NCI-H146 treated with DMSO at 0.1 percent for 48 hours (cell line): ENCODE measurements around the gene NACC2.

Experiments used
- DNase-seq: peaks from one replicate; lab custom pipeline; 2025; ENCODE audit not compliant: unreplicated experiment; lab: John Stamatoyannopoulos, UW

Gene NACC2

DNA sequence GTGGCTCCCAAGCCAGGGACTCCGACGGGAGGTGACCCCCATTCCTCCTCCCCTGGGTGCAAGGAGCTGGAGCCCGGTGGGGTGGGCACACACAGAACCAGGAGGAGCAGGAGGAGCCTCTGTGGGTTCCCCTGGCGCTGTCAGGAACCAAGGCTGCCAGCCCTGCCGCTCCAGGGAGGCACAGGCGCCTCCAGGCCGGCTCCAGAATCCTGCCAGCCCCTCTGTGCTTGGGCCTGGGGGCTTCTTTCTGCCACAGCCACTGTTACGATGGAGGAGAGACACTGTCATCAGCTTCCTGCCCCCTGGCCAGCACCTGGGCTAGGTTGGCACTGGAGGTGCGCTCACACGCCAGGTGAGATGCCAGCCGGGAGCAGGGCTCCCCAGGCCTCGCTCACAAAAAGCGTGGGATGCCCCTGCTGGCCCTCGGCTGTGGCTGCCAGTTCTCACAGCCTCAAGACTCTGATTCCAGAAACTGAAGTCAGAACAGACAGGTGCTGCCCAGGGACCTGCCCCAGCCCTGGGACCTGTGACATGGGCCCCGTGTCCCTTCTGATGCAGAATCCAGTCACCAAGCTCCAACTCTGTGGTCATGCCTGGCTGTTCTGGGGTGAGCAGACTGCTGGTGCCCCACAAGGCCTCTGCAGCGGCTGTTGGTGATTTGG lies 96.5 kb downstream of the NACC2 start:
- DNase-seq = no peak

DNA sequence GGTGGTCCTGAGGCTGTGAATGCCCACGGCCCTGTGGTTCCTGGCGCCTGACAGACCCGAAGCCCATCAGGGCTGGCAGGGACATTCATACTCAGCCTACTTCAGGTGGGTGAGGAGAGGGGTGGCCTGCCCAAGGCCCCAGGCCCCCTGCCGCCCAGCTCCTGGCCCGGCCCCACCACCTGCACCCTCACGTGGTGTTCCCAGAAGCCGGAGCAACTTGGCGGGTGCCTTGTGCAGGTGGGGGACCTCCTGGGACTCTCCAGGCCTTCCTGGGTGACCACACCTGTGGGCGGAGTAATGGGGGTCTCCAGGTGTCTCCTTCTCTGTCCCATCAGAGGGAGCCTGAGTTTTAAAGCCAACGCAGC lies 97.1 kb downstream of the NACC2 start:
- no peak for DNase-seq

DNA sequence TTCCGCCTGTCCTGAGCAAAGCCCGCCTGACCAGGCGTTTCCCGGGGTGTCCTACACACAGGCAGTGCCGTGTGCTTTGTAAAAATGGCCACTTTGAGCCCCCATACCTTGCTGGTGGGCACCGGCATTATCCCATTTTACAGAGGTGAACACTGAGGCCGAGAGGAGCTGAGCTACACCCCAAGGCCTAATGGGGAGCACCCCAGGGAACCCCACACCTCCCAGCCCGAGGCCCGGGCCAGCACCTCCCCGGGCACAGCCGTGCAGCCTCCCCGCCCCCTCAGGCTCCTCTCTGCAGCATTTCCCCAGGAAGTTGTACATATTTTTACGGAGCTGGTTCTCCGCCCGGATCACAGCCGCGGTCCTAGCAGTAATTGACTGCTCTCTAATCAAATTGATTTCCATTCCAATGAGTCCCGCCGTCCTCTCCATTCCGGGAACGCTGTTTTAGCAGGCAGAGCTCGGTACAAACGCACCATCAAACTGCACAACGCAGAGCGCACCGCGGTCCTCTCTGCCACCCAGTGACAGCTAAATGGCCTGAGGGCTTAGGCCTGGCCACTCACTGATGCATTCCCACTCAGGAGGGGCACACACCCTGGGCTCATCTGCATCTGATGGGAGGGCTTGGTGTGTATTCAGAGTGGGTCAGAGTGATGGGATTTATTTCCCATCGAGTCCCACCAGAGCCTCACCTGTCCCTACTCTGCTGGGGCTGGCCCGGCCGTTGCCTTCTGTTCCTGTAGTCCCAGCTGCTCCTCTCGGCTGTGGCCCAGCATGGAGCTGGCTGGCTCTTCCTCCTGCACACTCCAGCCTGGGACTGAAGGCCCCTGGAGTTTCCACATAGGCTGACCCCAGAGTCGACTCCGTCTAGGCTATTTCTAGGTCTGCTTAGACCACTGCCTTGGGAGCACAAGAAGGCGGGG lies 97.7 kb downstream of the NACC2 start:
- DNase-seq = no peak

DNA sequence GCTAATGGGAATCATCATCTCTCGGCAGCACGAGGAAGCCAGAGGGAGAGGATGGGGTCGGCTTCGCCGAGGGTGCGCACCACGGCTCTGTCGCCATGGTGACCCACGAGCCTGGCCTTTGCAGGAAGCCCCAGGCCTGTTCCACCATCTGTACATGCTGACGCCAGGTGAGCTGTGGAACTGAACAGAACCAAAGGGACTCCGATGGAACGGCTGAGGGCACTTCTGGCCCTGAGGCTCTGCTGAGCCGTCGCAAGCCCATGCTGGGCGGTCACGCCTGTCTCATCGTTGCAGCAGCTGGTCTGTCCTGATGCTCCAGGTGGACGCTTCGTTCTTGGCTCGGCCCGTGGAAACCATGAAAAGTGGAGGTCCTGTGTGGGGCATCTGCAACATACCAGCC lies 99.3 kb downstream of the NACC2 start:
- no peak for DNase-seq

DNA sequence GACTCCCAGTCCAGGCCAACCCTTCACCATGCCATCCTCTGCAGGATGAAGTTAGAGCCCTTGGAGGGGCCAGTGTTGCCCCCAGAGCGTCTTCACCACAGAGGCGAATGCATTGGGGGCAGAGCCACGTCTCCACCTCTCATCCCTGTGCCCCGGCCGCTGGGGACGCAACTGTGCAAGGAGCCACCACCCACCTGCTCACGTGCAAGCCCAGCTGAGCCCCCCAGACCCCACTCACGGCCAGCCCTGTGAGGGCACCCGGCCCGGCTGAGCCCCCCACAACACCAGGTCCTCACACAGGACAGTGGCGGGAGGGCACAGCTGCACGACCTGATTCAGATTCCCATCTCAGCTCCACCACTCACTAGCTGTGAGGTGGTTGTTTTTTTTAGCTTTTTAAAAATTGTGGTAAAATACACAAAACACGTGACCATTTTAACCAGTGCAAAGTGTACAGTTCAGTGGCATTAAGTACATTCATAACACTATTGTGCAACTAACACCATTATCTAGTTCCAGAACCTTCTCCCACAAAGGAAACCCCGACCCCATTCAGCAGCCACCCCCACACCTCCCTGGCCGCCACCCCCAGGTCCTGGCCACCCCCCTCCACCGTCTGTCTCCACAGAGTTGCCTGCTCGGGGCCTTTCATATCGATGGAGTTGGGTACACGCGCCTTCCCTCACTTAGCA lies 100.4 kb downstream of the NACC2 start:
- no peak for DNase-seq

DNA sequence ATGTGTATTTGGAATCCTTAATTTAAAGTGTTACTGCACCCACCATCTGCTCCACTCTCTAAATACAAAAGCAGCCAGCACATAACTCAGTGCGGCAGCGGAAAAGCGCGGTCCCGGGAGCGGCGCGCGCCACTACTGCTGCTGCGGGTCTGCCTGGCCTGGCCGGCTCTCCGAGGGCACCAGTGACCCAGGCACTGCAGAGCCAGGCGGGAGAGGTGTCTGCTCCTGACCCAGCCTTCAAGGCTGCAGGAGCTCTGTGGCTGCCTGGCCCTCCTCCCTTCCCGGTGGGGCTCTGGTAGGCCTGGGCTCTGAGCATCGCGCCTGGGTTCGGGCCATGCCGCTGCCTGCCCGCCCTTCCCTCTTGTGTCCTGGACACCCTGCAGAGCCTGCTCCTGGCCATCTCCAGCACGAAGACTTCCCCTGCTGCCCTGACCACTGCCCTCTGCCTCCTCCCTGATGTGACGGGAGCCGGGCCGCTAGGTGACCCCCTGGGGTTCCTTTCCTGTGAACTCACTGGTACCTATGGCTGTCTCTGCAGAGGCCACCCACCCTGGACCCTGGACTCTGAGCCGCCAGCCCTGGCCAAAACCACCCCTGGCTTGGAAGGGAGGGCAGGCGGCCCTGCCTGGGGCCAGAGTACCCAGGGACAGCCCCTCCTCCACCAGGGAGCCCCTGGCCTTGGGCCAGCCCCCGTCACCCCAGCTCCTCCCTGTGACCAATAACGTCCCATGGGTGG lies 101.2 kb downstream of the NACC2 start:
- DNase-seq = no peak

DNA sequence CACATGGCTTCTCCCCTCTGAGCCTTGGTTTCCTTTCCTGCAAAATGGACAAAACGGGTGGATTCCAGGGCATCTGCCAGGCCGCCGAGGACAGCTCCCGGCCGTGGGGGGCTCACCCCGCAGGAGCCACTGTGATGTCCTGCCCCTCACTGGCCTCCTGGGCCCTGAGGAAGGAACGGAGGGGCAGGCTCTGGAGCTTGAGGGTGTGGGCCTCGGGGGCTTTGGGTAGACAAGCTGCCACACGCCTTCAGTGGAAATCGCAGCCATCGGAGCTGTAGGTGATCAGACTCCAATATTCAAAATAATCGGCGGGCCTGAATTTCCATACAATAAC lies 101.7 kb downstream of the NACC2 start:
- no peak for DNase-seq

DNA sequence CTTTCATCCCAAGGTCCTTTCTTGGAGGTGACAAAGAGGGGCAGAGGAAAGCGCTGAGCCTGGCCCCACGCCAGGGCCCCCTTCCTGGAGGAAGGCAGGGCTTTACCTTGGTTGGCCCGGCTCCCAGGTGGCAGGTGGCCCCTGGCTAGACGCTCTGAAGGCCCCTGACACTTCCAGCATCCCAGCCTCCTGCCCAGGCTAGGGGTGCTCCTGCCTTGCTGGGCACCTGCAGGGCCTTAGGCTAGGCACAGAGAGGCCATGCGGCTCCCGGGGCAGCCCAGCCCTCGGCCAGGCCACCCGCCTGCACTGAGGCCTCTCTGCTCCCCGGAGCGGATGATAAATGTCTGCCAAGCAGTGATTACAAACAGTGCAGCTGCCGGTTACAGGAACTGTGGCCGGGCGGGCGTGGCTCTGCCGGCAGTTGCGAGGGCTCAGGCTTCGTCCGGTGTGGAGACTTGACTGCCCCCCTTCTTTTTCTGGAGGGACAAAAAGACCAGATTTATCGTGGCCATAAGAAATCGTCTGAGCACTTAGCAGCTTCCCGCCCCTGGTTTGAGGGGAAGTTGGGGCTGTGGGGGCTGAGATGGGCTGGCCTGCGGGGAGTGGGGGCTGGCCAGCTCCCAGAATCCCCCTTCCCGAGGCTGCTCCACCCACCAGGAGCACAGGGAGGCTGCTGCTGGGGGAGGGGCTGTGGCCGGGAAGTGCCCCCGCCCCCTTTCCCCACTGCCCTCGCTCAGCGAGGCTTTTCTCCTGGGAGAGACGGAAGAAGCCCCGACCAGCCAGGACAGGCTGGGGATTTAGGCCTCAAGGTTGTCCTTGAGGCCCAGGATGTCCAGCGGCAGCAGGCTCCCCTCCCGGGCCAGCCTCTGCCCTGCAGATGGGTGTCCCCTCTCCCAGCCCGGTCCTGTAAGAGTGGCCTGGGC lies 102.3 kb downstream of the NACC2 start:
- peak; percentile 17 for DNase-seq

DNA sequence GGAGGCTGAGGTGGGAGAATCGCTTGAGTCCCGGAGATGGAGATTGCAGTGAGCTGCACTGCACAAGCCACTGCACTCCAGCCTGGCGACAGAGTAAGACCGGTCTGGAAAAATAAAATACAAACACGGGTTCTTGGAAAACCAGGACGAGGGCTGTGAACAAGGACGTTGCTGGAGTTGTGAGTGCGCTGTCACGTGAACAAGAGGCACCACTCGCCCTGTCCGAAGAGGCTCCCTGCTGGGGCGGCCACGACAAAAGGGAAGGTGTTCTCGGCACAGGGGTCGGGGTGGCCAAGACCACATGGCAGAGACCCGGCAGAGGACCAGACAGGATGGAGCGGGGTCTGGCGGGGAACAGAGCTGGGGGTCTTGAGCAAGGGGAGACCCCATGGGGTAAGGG lies 103.3 kb downstream of the NACC2 start:
- no peak for DNase-seq

DNA sequence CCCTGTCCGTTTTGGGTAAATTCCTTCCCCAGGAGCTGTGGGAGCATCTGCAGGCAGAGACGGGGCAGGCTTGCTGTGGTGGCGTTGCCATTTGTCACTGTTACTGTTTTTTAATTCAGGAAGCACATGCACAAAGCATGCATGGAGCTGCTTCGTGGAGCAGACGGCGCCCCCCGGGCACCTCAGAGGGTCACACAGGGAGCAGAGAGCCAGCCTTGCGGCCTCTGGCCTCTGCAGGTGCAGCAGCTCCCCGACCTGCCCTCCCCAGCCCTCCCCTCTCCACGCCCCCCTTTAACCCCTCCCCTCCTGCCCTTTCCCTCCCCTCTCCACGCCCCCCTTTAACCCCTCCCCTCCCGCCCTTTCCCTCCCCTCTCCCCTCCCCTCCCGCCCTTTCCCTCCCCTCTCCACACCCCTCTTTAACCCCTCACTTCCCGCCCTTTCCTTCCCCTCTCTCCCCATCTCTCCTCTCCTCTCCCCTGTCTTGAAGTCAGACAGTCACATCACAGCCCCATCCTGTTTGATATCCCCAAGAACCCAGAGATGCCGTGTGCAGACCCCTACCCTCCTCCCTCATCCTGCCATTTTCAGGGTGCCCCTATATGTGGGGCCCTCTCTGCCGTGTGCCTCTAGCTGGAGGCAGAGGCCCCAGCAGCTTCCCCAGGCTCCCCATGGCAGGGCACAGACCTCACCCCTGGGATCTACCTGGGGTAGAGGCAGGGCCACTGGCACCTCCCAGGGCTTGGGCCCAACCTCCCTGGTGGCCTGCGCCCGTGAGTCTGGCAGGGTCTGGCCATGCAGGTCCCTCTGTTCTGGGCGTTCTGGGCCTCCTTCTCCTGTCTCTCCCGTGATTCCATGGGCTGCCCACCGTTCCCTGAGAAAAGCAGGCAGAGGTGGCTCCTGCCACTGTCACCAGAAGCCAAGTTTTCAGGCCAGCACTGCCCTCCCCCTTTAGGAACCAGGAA lies 104.3 kb downstream of the NACC2 start:
- DNase-seq = no peak

DNA sequence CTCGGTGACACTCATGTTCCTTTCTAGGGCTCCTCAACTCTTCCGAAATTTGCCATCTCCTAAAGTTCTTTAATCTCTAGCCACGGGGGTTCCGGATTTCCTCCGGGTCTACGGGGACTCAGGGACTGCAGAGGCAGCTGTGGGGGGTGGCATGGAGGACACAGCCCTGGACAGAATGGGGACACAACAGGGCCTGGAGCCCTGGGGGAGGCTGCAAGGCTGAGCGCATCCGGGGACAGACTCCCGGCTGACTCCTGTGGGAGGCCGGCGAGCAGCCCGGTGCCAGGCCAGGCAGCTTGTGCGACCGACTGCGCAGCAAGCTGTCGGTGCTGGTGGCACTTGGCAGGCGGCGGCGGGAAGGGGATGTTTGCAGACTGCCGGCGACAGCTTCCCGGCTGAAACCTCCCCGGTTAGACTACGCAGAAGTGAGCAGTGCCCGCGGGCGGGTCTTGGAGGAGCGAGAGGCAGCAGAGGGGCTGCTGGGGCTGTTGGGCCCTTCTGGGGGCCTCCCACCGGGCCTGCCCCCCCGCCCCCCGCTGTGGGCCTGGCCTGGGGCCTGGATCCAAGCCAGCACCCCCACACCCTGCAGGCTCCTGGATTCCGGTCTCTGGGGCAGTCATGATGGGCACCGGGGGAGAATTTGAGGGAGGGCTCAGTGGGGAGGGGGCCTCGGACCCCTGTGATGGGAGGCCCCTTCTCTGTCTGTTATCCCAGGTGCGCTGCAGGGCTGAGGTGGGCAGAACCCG lies 105.2 kb downstream of the NACC2 start:
- peak; percentile 4 for DNase-seq

DNA sequence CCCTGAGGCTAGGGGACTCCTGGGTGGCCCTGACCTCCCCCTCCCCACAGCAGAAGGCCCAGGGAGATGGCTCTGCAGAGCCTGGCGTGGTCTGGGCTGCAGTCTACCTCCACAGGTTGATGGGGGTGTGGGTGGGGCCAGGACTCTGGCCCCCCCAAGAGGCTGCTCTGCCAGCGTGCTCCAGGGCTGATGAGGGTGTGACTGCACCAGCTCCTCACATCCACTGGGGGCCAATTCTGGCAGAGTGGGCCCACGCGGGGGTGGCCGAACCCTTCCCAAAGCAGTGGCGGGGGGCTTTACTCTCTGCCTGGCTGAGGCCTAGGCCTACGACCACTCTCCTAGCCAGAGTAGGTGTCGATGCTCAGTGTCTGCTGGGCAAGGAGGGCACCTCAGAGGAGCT lies 105.9 kb downstream of the NACC2 start:
- DNase-seq = no peak

DNA sequence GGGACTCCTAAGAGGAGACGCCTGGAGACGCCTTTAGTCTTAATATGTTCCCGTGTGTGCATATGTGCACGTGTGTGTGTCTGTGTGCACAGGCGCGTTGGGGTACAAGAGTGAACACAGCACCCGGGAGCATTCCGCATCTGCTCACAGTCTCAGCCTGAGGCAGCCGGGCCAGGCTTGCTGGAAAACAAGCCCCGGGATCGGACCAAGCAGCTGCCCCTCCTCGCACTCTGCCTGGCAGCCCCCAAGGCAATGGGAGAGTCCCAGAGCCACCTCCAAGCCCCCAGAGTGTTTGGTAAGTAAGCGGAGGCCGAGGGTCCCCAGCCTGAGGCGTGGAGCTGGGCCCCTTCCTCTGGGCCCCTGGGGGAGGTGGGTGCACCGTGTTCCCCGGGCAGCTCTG lies 106.6 kb downstream of the NACC2 start:
- no peak for DNase-seq

DNA sequence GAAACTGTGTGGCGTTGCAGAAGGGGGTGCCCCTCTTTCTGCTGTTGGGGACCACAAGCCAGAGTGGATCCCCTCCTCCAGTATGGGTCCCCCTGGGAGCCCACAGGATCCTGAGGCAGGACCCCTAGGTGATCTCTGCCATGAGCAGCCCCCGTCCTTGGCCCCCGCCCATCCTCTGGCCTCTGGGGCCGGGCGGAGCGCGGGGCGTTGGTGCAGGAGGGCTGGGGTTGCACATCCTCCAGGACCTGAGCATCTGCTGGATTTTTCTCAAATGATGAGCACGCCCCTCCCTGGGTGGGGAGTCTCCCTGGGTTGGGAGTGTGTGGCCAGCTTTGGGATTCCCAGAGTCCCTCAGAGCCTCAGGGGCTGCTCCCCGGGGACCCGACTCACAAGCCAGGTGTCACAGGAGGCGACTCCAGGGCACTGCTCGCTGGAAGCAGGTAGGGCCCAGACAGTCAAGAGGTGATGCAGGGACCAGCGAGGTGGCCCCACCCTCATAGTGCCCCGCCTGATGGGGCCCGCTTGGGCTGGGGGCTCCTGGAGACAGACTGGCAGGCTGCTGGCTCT lies 107.2 kb downstream of the NACC2 start:
- DNase-seq = no peak

DNA sequence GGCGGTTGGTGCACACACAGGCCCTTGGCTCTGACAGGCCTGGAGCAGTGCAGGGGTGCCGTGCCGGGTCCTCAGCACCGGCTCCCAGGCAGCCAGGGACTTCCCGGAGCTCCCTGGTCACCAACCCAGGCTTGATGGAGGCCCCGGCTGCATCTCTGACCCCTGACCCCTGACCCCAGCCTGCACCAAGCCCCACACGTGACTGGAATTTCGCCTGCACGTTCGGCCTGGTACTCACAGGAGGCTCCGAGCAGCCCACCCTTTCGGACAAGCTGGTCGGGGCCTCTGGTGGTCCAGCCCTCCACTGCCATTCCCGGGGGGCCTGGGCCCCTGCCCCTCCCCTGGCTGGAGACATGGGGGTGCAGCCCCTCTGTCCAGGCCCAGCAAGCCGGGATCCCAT lies 108.5 kb downstream of the NACC2 start:
- no peak for DNase-seq

DNA sequence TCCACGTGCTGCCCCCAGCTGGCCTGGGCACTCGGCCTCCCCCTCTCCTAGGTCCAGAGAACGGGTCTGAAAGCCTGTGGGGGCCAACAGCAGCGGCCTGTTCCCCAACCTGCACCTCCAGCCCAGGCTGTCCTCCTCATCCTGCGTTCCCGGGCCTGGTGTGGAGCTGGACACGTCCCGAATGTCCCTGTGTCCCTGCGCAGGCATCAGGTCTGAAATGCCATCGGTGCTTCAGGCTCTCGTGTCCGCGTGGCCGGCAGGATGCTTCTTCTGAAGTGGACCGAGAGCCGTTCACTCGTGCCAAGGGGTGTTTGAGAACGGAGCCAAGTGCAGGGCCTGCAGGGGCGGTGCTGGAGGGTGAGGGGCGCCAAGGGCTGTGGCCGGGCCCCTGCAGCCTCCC lies 109.2 kb downstream of the NACC2 start:
- DNase-seq = no peak

DNA sequence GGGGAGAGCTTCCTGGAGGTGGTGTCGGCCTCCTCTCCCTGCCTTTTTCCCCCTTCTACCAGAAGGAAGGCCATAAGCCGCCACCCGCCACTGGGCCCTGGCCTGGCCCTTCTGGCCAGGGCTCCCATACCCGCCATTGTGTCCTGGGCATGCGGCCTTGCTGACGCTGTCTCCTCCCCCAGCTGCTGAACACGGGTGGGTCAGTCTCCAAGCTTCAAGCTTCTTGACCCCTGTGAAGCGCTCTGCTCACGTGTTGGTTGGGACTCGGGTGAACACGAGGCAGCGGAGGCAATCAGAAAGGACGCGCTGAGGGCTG lies 109.7 kb downstream of the NACC2 start:
- DNase-seq = no peak

DNA sequence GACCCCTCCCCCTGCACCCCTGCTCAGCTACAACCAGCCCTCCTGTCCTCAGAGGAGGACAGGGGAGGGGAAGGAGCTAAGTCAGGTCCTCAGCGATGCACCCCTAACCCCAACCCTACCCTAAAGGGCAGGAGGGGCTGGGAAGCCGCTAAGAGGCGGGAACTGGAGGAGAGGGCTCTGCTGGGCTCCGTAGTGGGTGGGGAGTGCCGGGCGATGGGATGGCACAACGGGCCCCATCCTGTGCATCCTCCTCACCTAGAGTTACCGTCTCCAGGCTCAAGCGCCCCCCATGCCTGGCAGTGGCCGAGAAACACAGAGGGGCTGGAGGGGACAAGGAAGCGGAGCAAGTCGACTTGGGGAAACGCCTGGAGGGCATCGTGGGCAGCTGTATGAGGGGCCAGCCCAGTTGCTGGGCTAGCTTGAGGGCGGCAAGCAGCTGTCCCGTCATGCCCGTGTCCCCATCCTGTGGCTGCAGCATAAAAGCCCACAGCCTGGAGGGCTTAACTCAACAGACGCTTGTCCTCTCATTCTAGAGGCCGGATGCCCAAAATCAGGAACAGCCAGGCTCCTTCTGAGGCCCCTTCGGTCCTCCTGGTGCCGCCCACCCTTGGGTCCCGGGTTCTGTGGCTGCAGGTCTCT lies 110.9 kb downstream of the NACC2 start:
- no peak for DNase-seq
